Measurements from ENCODE around the gene CAMTA1.
A peak's percentile ranks its signal among the peaks of the same experiment; 100 is the strongest.

CAMTA1 gene

DNA sequence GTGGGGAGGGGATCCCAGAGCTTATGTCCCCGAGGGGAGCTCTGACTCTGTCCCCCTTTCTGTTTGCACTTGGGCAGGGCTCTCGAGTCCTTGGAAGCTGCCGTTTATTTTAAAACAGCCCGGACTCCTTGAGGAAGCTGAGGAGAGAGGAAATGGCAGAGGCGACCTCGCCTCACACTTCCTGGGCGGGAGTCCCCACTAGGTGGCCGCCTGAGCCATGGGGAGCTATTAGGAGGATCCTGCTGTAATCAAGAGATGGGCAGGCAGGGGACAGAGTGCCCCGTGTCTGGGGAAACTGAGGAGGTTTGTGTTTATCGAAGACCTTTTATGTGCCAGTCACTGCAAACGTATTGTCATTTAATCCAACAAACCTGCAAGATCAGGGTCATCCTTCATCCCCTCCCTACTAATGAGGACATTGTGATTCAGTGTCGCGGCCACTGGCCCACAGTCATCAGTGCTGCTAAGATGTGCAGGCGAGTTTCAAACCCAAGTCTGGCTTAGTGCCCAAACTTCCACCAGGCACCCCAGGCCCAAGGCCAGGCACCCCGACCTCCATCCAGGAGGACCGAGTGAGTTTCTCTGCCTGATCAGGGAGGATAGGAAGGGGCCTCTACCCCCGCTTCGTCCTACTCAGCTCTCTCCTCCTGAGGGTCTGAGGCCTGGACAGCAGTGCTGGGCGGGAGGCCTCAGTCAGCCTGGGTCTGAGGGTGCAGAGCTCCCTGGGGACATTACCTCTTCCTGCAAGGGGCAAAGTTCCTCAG is 669.0 kb downstream of the CAMTA1 start:
- DNase-seq, result no peak

DNA sequence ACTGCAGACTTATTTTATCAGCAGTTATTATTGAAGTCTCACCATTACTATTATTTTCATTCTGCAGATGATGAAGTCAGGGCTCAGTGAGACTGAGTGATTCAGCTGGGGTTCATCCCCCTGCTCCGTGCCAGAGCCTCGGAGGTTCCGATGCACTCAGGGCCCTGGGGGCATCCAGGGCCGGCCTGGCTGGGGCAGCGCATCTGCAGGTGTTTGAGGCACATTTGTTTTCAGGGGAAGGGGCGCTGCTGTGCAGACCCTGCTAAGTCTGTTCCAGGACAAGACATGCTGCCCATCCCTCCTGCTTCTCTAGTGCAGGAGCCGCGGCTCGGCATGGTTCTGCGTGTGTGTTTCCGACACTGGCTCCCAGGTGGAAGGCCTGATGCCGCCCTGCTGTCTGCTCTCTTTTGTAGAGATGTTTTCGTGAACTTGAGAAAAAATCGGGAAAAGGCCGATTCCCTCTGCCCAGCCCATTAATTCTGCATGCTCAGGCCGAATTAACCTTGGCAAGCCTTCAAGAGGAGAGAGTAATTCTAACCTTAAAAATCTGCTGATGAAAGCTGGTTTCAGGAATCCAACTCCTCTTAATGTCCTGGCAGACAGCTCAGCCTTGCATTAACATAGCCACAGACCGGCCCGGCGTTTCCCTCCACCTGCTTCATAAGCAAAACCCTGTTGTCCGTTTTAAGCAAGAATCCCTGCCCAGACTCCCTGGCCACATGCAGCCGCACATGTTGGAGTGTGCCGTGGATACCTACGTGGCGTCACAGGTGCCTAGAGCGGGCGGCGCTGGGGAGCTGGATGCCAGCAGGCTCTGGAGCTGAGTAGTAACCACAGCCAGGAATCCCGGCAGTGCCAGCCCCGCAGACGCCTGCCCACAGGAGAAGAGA is 669.9 kb downstream of the CAMTA1 start:
- DNase-seq, result peak; percentile 30

DNA sequence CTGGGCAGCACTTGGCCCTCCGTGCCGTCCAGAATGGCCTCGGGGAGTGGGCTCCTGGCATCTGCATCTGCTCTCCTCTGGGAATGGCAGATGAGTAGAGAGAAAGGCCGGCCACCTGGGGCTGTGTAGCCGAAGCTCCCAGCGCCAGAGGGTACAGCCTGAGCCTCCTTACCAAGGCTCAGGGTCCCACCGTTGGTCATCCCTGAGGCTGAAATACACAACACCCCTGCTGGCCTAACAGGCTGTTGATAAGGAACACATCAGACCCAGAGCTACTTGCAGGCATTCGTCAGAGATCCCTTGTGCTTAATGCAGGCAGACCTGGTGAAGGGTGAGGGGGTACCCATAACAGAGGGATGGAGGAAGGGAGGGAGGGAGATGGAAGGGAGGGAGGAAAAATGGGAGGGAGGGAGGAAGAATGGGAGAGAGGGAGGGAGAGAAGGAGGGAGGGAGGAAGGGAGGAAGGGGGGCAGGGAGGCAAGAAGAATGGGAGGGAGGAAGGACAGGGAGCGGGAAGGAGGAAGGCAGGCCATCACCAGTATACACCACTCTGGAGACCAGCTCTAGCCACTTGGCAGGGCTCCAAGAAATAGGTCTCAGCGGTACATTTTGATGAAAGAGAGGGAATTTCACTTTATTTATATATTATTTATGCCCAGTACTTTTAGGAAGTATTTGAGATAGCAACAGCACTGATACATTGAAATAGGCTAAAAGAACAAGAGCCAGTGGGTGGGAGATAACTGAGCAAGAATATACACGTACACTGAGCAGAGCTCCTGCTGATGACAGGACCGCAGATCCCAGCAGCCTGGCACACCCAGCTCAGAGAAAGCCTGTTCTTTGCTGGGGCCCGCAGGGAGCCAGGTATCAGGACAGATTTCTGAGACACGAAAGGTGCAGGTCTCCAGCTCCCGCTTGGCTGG is 670.8 kb downstream of the CAMTA1 start:
- no peak for DNase-seq

- no peak for DNase-seq
Measured at GRCh38 chr1:7456722-7457082, 671.4 kb downstream of the CAMTA1 start.

DNA sequence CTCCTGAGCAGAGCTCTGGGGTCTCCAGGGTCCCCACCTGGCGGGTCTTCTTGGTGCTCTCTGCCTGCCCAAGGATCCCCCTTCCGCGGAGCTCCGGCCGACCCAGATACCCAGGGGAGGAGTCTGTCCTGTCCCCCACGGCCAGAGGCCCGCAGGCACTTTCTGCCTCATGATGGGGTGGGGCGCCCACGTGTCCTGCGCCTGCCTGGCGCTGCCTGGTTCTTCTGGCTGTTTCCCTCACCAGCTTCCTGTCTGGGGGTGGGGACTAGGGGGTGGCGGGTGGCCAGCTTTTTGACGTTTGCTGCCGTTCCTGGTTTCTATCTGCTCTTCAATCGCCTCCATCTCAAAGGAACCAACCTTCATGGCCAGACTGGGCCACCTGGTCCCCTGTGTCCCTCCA is 672.6 kb downstream of the CAMTA1 start:
- DNase-seq, result no peak

- DNase-seq, result no peak
Measured at GRCh38 chr1:7458946-7459345, 673.7 kb downstream of the CAMTA1 start.

DNA sequence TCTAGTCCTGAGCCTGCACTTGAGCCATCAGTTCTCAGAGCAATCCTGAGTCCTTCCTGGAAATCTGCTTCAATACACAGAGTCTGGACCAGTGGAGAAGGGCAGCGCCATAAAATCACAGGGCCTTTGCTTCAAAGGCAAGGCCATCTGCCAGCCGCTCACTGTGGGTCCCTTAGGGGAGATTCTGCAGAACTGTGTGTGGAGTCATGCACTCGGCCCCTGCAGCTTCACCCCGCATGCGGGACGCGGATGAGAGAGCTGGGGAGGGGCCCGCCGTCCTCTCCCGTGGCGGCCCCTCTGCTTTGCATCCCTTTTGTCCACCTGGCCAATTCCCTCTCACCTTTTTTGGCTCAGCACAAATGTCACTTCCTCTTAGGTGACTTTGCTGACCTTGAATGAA is 674.7 kb downstream of the CAMTA1 start:
- DNase-seq, result no peak

- no peak for DNase-seq
Measured at GRCh38 chr1:7460807-7461206, 675.6 kb downstream of the CAMTA1 start.

- no peak for DNase-seq
Measured at GRCh38 chr1:7462617-7463016, 677.4 kb downstream of the CAMTA1 start.

DNA sequence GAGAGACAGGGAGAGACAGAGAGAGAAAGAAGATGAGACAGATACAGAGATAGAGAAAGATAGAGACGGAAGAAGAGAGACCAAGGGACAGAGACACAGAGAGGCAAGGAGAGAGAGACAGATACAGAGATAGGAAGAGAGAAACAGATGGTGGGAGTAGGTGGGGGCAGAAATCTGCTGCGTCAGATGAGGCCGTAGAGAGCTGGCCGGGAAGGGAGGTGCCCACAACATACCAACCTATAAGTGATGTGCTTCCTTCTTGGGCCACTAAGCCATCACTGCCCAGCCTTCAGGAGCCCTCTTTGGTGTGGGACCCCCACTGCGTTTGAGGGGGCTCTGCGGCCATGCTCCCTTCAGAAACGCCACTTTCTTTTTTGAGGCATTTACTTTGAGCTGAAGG is 678.3 kb downstream of the CAMTA1 start:
- no peak for DNase-seq

GRCh38 chr1:7464736-7465135 is 679.5 kb downstream of the CAMTA1 start:
- no peak for DNase-seq

GRCh38 chr1:7467476-7468175 is 682.4 kb downstream of the CAMTA1 start:
- DNase-seq, result no peak

GRCh38 chr1:7468248-7468647 is 683.0 kb downstream of the CAMTA1 start:
- DNase-seq, result no peak

DNA sequence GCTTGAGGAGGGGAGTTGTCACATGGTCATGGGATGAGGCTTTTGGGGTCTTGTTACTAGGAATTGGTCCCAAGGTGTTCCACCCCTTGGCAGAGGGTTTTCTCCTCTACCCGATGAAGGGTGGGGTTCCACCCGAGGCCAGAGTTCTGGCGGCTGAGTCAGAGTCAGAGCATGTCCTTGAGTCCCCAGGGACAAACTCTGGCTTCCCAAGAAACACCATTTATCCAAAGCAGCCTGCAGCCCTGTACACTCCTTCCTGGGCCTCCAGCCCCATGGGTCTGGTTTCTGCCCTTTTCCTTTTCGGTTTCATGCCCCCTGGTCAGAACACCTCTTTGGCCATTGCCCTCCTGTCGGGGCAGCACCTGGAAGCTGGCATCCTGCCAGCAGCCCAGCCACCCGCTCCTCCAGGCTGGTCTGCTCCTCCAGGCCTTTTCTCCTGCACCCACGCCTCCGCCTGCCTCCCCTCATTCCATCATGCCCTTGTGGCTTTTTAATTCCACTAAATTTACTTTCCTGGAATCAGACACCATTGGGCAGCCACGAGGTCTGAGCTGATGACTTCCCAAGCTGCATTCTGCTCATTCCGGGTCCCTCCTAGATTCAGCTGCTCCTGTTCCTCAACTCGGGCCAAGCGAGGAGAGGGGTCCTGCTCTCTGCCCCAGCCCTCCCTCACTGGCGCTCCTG is 684.1 kb downstream of the CAMTA1 start:
- peak; percentile 70 for DNase-seq

- DNase-seq, result peak; percentile 96
Measured at GRCh38 chr1:7470904-7471638, 685.8 kb downstream of the CAMTA1 start.

DNA sequence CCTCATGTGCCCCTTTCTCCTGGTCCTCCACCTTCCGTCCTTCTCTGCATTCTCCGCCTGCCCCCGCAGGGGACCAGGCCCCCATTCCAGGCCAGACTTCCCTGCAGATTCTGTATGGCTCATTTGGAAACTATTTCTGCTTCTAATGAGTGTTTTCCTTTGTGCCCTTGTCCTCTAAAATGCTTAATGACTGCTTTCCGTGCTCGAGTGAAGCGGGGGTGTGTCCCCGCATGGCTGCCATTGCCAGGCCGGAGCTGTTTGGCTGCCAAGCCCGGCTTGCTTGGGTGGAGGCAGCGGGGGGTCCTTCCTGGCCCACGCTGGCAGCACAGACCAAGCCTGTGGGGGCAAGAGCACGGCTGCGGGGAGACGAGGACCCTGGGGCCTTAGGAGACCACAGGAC is 686.6 kb downstream of the CAMTA1 start:
- peak; percentile 54 for DNase-seq

- DNase-seq, result no peak
Measured at GRCh38 chr1:7473223-7474142, 688.2 kb downstream of the CAMTA1 start.

GRCh38 chr1:7474143-7474490 is 688.9 kb downstream of the CAMTA1 start:
- DNase-seq, result no peak

- no peak for DNase-seq
Measured at GRCh38 chr1:7474786-7475502, 689.7 kb downstream of the CAMTA1 start.
